ENCODE measurements around the gene ST6GALNAC4. TPM values are rescaled to one million over a fixed set of nuclear protein-coding genes. Genes with fewer than 3 reads are reported as not detected.

ST6GALNAC4 gene
- total RNA-seq, 4 donors from 2014 or later: 12.5 to 33.0 (median 23.8) TPM

GRCh38 chr9:127959398-127959797 is 42.6 kb upstream of the ST6GALNAC4 start:
- Histone ChIP-seq H3K9me3 (no peaks in the 10 kb centered on the region), H3K36me3 (peaks cover 0 to 5% (median 0%) of the 10 kb centered on the region in 3 donors), H3K27ac (peak overlapping the region; percentile 88 to 99 (median 96)), H3K4me3 (no peak overlapping the region), H3K27me3 (no peaks in the 10 kb centered on the region), H3K4me1 (peaks cover 56 to 100% (median 70%) of the 10 kb centered on the region in 3 donors)
- DNase-seq: no peak
- TF ChIP-seq POLR2A (IDR thresholded peaks at IDR 0.05) (no peak), CTCF (IDR thresholded peaks at IDR 0.05) (no peak)
- intact Hi-C loops (cut with DNase I): no loop called here
- 73 to 85% methylated on average over 4 of the region's 4 CpGs for WGBS, 2 donors

- WGBS, 2 donors: 93 to 96% methylated on average over 1 of the region's 1 CpG
- Histone ChIP-seq H3K36me3 (peaks cover 0 to 5% (median 0%) of the 10 kb centered on the region in 3 donors), H3K4me1 (peaks cover 57 to 100% (median 69%) of the 10 kb centered on the region in 3 donors), H3K9me3 (no peaks in the 10 kb centered on the region), H3K27me3 (no peaks in the 10 kb centered on the region), H3K27ac (peak overlapping the region; percentile 88 to 99 (median 96)), H3K4me3 (no peak overlapping the region)
- no peak for DNase-seq
- intact Hi-C loops (cut with DNase I): no loop called here
- TF ChIP-seq CTCF (IDR thresholded peaks at IDR 0.05): no peak
Measured at GRCh38 chr9:127958728-127959127, 41.9 kb upstream of the ST6GALNAC4 start.

GRCh38 chr9:127955294-127956015 is 38.6 kb upstream of the ST6GALNAC4 start:
- H3K4me1 ChIP-seq: peaks cover 36 to 98% (median 43%) of the 10 kb centered on the region in 3 donors
- intact Hi-C loops (cut with DNase I): no loop called here
- no peaks in the 10 kb centered on the region for H3K9me3 ChIP-seq
- DNase-seq: no peak
- H3K27ac ChIP-seq: peak overlapping the region; percentile 81 to 95 (median 86)
- WGBS, 2 donors: 20 to 25% methylated on average over 2 to 6 of the region's 12 CpGs
- peaks cover 0 to 9% (median 0%) of the 10 kb centered on the region in 3 donors for H3K36me3 ChIP-seq
- no peak overlapping the region for H3K4me3 ChIP-seq
- TF ChIP-seq POLR2A (IDR thresholded peaks at IDR 0.05): no peak
- peak in 5 of 6 experiments; percentile 38 to 85 (median 70) for TF ChIP-seq CTCF (IDR thresholded peaks at IDR 0.05)
- no peaks in the 10 kb centered on the region for H3K27me3 ChIP-seq

GRCh38 chr9:127954831-127955293 is 38.0 kb upstream of the ST6GALNAC4 start:
- no peak for TF ChIP-seq CTCF (IDR thresholded peaks at IDR 0.05)
- no peak for TF ChIP-seq POLR2A (IDR thresholded peaks at IDR 0.05)
- no peak for DNase-seq
- Histone ChIP-seq H3K4me3 (peak overlapping the region in 1 of 4 donors; percentile 6), H3K9me3 (no peaks in the 10 kb centered on the region), H3K4me1 (peaks cover 32 to 98% (median 42%) of the 10 kb centered on the region in 3 donors), H3K36me3 (peaks cover 0 to 15% (median 0%) of the 10 kb centered on the region in 3 donors), H3K27ac (peak overlapping the region; percentile 81 to 95 (median 86)), H3K27me3 (no peaks in the 10 kb centered on the region)
- intact Hi-C loops (cut with DNase I): no loop called here
- WGBS, 2 donors: 28% methylated on average over 7 of the region's 13 CpGs; no CpG with 5 or more reads in 1 of the 2 donors

GRCh38 chr9:127953768-127954505 is 37.1 kb upstream of the ST6GALNAC4 start:
- Histone ChIP-seq H3K27me3 (no peaks in the 10 kb centered on the region), H3K4me1 (peaks cover 32 to 96% (median 37%) of the 10 kb centered on the region in 3 donors), H3K27ac (peak overlapping the region in 3 of 4 donors; percentile 81 to 95 (median 92)), H3K36me3 (peaks cover 0 to 22% (median 0%) of the 10 kb centered on the region in 3 donors), H3K9me3 (no peaks in the 10 kb centered on the region), H3K4me3 (no peak overlapping the region)
- intact Hi-C loops (cut with DNase I): no loop called here
- no peak for DNase-seq
- TF ChIP-seq CTCF (IDR thresholded peaks at IDR 0.05) (no peak), POLR2A (IDR thresholded peaks at IDR 0.05) (no peak)
- 78 to 82% methylated on average over 9 to 12 of the region's 17 CpGs for WGBS, 2 donors

Measured in esophagus squamous epithelium (tissue), 5 donors.